Liver (tissue), 9 donors: ENCODE data around the gene RNF31. TPM values are rescaled to one million over a fixed set of nuclear protein-coding genes. Genes with fewer than 3 reads are reported as not detected.

Experiments used
- DNase-seq: peaks from one replicate; pipeline ENCODE4 v3.0.0-alpha.2; 2017; ENCODE audit warnings: low spot score
- H3K27ac ChIP-seq, 2 donors: one replicate each; pipeline ENCODE4 v1.7.0; 2013; ENCODE audit warnings: inconsistent platforms in 2 of 2, low read length in 2 of 2, control low read depth in 1 of 2, low read depth in 1 of 2, mild to moderate bottlenecking in 1 of 2
- H3K27me3 ChIP-seq, 4 donors: one replicate each; pipeline versions ENCODE4 v1.6.1 to v1.7.0; 2013; ENCODE audit warnings: low read length in 3 of 4, inconsistent platforms in 1 of 4, mild to moderate bottlenecking in 1 of 4, moderate library complexity in 1 of 4; ENCODE audit not compliant: control insufficient read depth in 4 of 4, insufficient read depth in 4 of 4
- H3K36me3 ChIP-seq, 4 donors: one replicate each; pipeline versions ENCODE4 v1.6.1 to v1.7.0; 2013; ENCODE audit warnings: low read length in 3 of 4, mild to moderate bottlenecking in 3 of 4, low read depth in 1 of 4, moderate library complexity in 1 of 4; ENCODE audit not compliant: control insufficient read depth in 4 of 4, insufficient read depth in 3 of 4
- H3K4me1 ChIP-seq, 4 donors: one replicate each; pipeline versions ENCODE4 v1.6.1 to v1.7.0; 2013; ENCODE audit warnings: low read length in 3 of 4, mild to moderate bottlenecking in 3 of 4, moderate library complexity in 1 of 4; ENCODE audit not compliant: control insufficient read depth in 4 of 4, insufficient read depth in 4 of 4
- H3K4me3 ChIP-seq, 3 donors: one replicate each; pipeline versions ENCODE4 v1.6.1 to v1.7.0; 2013; ENCODE audit warnings: low read length in 3 of 3, control low read depth in 1 of 3, low read depth in 1 of 3, mild to moderate bottlenecking in 1 of 3
- H3K9ac ChIP-seq, 2 donors: one replicate each; pipeline ENCODE4 v1.7.0; 2013; ENCODE audit warnings: low read length in 2 of 2, mild to moderate bottlenecking in 2 of 2, moderate library complexity in 2 of 2, control low read depth in 1 of 2, low read depth in 1 of 2
- H3K9me3 ChIP-seq, 4 donors: one replicate each; pipeline versions ENCODE4 v1.6.1 to v1.7.0; 2013; ENCODE audit warnings: low read length in 3 of 4; ENCODE audit not compliant: control insufficient read depth in 4 of 4
- EGR1 ChIP-seq, 2 donors: IDR thresholded peaks; 2 replicates each; pipeline ENCODE4 v1.6.1; 2016 to 2018; ENCODE audit warnings: antibody characterized with exemption in 2 of 2, low read depth in 2 of 2
- FOXA1 ChIP-seq: IDR thresholded peaks from 2 replicates; pipeline ENCODE4 v1.6.1; 2016; ENCODE audit warnings: antibody characterized with exemption
- FOXA2 ChIP-seq: IDR thresholded peaks from 2 replicates; pipeline ENCODE4 v1.6.1; 2016; ENCODE audit warnings: antibody characterized with exemption
- GABPA ChIP-seq, 2 donors: IDR thresholded peaks in 1 of 2; conservative IDR thresholded peaks in 1 of 2; 2 replicates each; pipeline ENCODE4 v1.6.1; 2016; ENCODE audit warnings: antibody characterized with exemption in 2 of 2, mild to moderate bottlenecking in 1 of 2, moderate library complexity in 1 of 2
- HNF4A ChIP-seq, 2 donors: conservative IDR thresholded peaks; 2 replicates each; pipeline ENCODE4 v1.6.1; 2016; ENCODE audit warnings: antibody characterized with exemption in 2 of 2, mild to moderate bottlenecking in 2 of 2
- HNF4G ChIP-seq: IDR thresholded peaks from 2 replicates; pipeline ENCODE4 v1.6.1; 2016; ENCODE audit warnings: antibody characterized with exemption
- JUND ChIP-seq, 2 donors: IDR thresholded peaks; 2 replicates each; pipeline ENCODE4 v1.6.1; 2016; ENCODE audit warnings: antibody characterized with exemption in 2 of 2
- NR2F2 ChIP-seq: IDR thresholded peaks from 2 replicates; pipeline ENCODE4 v1.6.1; 2016; ENCODE audit warnings: antibody characterized with exemption
- RAD21 ChIP-seq, 2 donors: IDR thresholded peaks; 2 replicates each; pipeline ENCODE4 v1.6.1; 2016; ENCODE audit warnings: antibody characterized with exemption in 2 of 2, mild to moderate bottlenecking in 2 of 2
- REST ChIP-seq: IDR thresholded peaks from 2 replicates; pipeline ENCODE4 v1.6.1; 2016; ENCODE audit warnings: antibody characterized with exemption, mild to moderate bottlenecking
- RXRA ChIP-seq, 2 donors: IDR thresholded peaks; 2 replicates each; pipeline ENCODE4 v1.6.1; 2017 to 2018; ENCODE audit warnings: antibody characterized with exemption in 2 of 2, mild to moderate bottlenecking in 1 of 2
- SP1 ChIP-seq: IDR thresholded peaks from 2 replicates; pipeline ENCODE4 v1.6.1; 2018; ENCODE audit warnings: antibody characterized with exemption, mild to moderate bottlenecking
- TAF1 ChIP-seq: conservative IDR thresholded peaks from 2 replicates; pipeline ENCODE4 v1.6.1; 2016; ENCODE audit warnings: antibody characterized with exemption, mild to moderate bottlenecking
- YY1 ChIP-seq: IDR thresholded peaks from 2 replicates; pipeline ENCODE4 v1.6.1; 2016; ENCODE audit warnings: antibody characterized with exemption, mild to moderate bottlenecking
- ZBTB33 ChIP-seq: IDR thresholded peaks from 2 replicates; pipeline ENCODE4 v1.6.1; 2016; ENCODE audit warnings: antibody characterized with exemption
- WGBS: extraction: QIAGEN DNeasy Blood & Tissue Kit; methylation state at CpG from one replicate; pipeline ENCODE4 v1.1.7; 2013; 5-methylcytosine and 5-hydroxymethylcytosine counted together
- polyA plus RNA-seq, 2 donors: library from polyadenylated mRNA; stranded (reverse) in 1 of 2; unstranded in 1 of 2; fragments of 200-250 nt in 1 of 2; fragments of >200 nt in 1 of 2; fragmentation: Nextera tagmentation in 1 of 2; extraction: Ambion mirVana in 1 of 2; gene quantifications; one replicate each; pipeline versions ENCODE4 v1.2.1 to v1.2.3, GENCODE V29; 2013 to 2015
- total RNA-seq, 2 donors: library from RNA; depleted of rRNA; stranded (reverse); fragments of >200 nt; gene quantifications; one replicate each; pipeline ENCODE4 v1.2.3, GENCODE V29; 2014
- TF ChIP-seq, protein P1 (sequence below): IDR thresholded peaks from 2 replicates; pipeline ENCODE4 v1.6.1; 2016; ENCODE audit warnings: antibody characterized with exemption
- TF ChIP-seq, protein P2 (sequence below): IDR thresholded peaks from 2 replicates; pipeline ENCODE4 v1.6.1; 2016; ENCODE audit warnings: antibody characterized with exemption
- TF ChIP-seq, protein P3 (sequence below): fragments of 150-350 bp; IDR thresholded peaks from 2 replicates; pipeline ENCODE4 v1.5.1; 2017; ENCODE audit warnings: improper control_type of control experiment, low read depth, low read length; ENCODE audit not compliant: missing input control
- donor health status: healthy.
- donor health status: healthy.
- donor health status: healthy.
- donor health status: healthy.
- donor health status: healthy.

Gene RNF31
- total and polyA plus RNA-seq, 4 donors = 16.3 to 36.0 (median 20.9) TPM

DNA sequence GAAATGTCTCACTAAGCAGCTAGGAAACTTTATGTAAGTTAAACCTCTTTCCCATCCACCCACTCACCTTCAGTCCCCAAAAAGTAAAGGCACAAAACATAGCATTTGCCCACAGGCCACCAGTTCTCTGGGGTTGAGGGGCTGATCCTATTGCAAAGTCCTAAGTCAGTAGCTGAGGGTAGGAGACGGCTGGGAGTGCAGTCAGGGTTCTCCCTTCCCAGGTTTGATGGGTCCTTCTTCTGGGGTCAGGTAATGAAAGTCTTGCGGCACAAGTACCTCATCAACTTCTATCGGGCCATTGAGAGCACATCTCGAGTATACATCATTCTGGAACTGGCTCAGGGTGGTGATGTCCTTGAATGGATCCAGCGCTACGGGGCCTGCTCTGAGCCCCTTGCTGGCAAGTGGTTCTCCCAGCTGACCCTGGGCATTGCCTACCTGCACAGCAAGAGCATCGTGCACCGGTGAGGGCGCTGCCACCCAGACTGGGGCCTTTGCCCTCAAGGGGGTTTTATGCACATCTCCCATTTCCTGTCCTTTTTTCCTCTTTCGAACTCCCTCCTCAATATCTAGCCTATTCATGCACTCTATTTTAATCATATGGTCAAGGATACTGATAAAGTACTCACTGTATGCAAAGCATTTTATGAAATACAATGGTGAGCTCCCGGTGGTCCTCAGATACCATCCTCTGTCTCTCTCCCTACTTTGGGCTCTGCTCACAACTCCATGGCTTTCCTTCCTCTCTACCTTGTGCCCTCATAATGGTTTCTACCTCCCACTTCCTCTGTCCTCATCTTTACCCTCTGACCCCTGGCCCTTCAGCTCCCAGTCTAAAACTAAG, 59.2 kb downstream of the RNF31 start:
- Histone ChIP-seq H3K9me3 (no peaks in the 10 kb centered on the region), H3K27me3 (no peaks in the 10 kb centered on the region), H3K27ac (no peak overlapping the region), H3K9ac (no peak overlapping the region), H3K4me1 (no peaks in the 10 kb centered on the region), H3K4me3 (no peak overlapping the region), H3K36me3 (peaks cover 12 to 35% (median 23%) of the 10 kb centered on the region in 4 donors)
- TF ChIP-seq, protein P1, sequence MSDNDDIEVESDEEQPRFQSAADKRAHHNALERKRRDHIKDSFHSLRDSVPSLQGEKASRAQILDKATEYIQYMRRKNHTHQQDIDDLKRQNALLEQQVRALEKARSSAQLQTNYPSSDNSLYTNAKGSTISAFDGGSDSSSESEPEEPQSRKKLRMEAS = no peak
- no peak for TF ChIP-seq RAD21 (IDR thresholded peaks at IDR 0.05)
- TF ChIP-seq EGR1 (IDR thresholded peaks at IDR 0.05; ENCODE audit: low read depth in 2 of 2) = no peak
- TF ChIP-seq NR2F2 = no peak
- TF ChIP-seq TAF1 = no peak
- TF ChIP-seq ZBTB33 = no peak
- TF ChIP-seq HNF4G = no peak
- TF ChIP-seq YY1 = no peak
- TF ChIP-seq, protein P2, sequence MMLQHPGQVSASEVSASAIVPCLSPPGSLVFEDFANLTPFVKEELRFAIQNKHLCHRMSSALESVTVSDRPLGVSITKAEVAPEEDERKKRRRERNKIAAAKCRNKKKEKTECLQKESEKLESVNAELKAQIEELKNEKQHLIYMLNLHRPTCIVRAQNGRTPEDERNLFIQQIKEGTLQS = no peak
- no peak for TF ChIP-seq FOXA1
- no peak for TF ChIP-seq SP1
- no peak for TF ChIP-seq HNF4A (conservative IDR thresholded peaks at IDR 0.05)
- TF ChIP-seq RXRA (IDR thresholded peaks at IDR 0.05) = no peak
- TF ChIP-seq REST = no peak
- no peak for TF ChIP-seq FOXA2
- no peak for TF ChIP-seq JUND (IDR thresholded peaks at IDR 0.05)
- TF ChIP-seq, protein P3, sequence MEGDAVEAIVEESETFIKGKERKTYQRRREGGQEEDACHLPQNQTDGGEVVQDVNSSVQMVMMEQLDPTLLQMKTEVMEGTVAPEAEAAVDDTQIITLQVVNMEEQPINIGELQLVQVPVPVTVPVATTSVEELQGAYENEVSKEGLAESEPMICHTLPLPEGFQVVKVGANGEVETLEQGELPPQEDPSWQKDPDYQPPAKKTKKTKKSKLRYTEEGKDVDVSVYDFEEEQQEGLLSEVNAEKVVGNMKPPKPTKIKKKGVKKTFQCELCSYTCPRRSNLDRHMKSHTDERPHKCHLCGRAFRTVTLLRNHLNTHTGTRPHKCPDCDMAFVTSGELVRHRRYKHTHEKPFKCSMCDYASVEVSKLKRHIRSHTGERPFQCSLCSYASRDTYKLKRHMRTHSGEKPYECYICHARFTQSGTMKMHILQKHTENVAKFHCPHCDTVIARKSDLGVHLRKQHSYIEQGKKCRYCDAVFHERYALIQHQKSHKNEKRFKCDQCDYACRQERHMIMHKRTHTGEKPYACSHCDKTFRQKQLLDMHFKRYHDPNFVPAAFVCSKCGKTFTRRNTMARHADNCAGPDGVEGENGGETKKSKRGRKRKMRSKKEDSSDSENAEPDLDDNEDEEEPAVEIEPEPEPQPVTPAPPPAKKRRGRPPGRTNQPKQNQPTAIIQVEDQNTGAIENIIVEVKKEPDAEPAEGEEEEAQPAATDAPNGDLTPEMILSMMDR = no peak
- no peak for TF ChIP-seq GABPA (IDR thresholded peaks at IDR 0.05 in 1 of 2, conservative IDR thresholded peaks at IDR 0.05 in 1 of 2)
- WGBS = 98% methylated on average over 11 of the region's 11 CpGs
- no peak for DNase-seq
